SJSA1 (cell line): ENCODE results near the gene CALHM2. TPM values are rescaled to one million over a fixed set of nuclear protein-coding genes. Genes with fewer than 3 reads are reported as not detected.
"Not testable (repeated sequence)": the region's sequence is repeated elsewhere in the genome, so short reads cannot be mapped to it uniquely, and the experiment has no call there.

ENCODE experiments used
- DNase-seq, 2 experiments: peaks; one replicate each; pipeline ENCODE4 v3.0.0-alpha.2; 2015 to 2020; ENCODE audit warnings: low spot score in 2 of 2, low read depth in 1 of 2
- H3K27ac ChIP-seq: fragments of 250-450 bp; sonication (Bioruptor Pico); 2 replicates; pipeline ENCODE4 v1.5.1; 2020; ENCODE audit warnings: mild to moderate bottlenecking, moderate library complexity
- H3K27me3 ChIP-seq: fragments of 250-450 bp; sonication (Bioruptor Pico); replicated peaks from 2 replicates; pipeline ENCODE4 v1.5.1; 2020; ENCODE audit warnings: mild to moderate bottlenecking, moderate library complexity
- H3K36me3 ChIP-seq: fragments of 250-450 bp; sonication (Bioruptor Pico); 2 replicates; pipeline ENCODE4 v1.5.1; 2020; ENCODE audit warnings: mild to moderate bottlenecking
- H3K4me1 ChIP-seq: fragments of 250-450 bp; sonication (Bioruptor Pico); replicated peaks from 2 replicates; pipeline ENCODE4 v1.6.1; 2021; ENCODE audit warnings: mild to moderate bottlenecking
- H3K4me3 ChIP-seq: fragments of 250-450 bp; sonication (Bioruptor Pico); 2 replicates; pipeline ENCODE4 v1.5.1; 2020; ENCODE audit warnings: mild to moderate bottlenecking
- H3K9me3 ChIP-seq: fragments of 250-450 bp; sonication (Bioruptor Pico); replicated peaks from 2 replicates; pipeline ENCODE4 v1.5.1; 2020; ENCODE audit warnings: mild to moderate bottlenecking
- total RNA-seq: library from RNA; depleted of rRNA; stranded (reverse); fragments of >200 nt; shearing (Covaris generic); gene quantifications from 2 replicates; pipeline ENCODE4 v1.2.3, GENCODE V29; 2014

CALHM2 gene
- total RNA-seq, 1 experiment from 2014 or later: not detected

GRCh38 chr10:103487410-103487708 is 35.2 kb upstream of the CALHM2 start:
- no peaks in the 10 kb centered on the region for H3K9me3 ChIP-seq
- H3K27ac ChIP-seq: no peak overlapping the region
- DNase-seq: no peak
- peaks cover 8% of the 10 kb centered on the region for H3K4me1 ChIP-seq
- H3K36me3 ChIP-seq: no peaks in the 10 kb centered on the region
- H3K27me3 ChIP-seq: peaks cover 8% of the 10 kb centered on the region; the same call in 1 of the 2 replicates
- no peak overlapping the region for H3K4me3 ChIP-seq

- H3K4me1 ChIP-seq, H3K9me3 ChIP-seq, DNase-seq, H3K27me3 ChIP-seq, H3K27ac ChIP-seq, H3K36me3 ChIP-seq, H3K4me3 ChIP-seq: not testable (repeated sequence)
These were observed 34.7 kb upstream of the CALHM2 start for GRCh38 chr10:103486635-103487409.

- H3K9me3 ChIP-seq: no peaks in the 10 kb centered on the region
- H3K4me3 ChIP-seq: no peak overlapping the region
- peaks cover 6% of the 10 kb centered on the region; the same call in 1 of the 2 replicates for H3K27me3 ChIP-seq
- H3K4me1 ChIP-seq: peaks cover 5% of the 10 kb centered on the region
- no peak for DNase-seq
- no peak overlapping the region for H3K27ac ChIP-seq
- H3K36me3 ChIP-seq: no peaks in the 10 kb centered on the region
These were observed 29.9 kb upstream of the CALHM2 start for GRCh38 chr10:103481974-103482531.

GRCh38 chr10:103480521-103480920 is 28.4 kb upstream of the CALHM2 start:
- Histone ChIP-seq H3K4me1 (peaks cover 5% of the 10 kb centered on the region), H3K27ac (no peak overlapping the region), H3K4me3 (no peak overlapping the region), H3K27me3 (no peaks in the 10 kb centered on the region), H3K36me3 (no peaks in the 10 kb centered on the region), H3K9me3 (no peaks in the 10 kb centered on the region)
- no peak for DNase-seq

GRCh38 chr10:103479135-103479534 is 27.0 kb upstream of the CALHM2 start, which contains the start of gene CALHM3:
TSS of gene CALHM3 (minus strand) at chr10:103479240. CDS start at chr10:103479032, 208 bp downstream.
- H3K27me3 ChIP-seq: no peaks in the 10 kb centered on the region
- no peak for DNase-seq

GRCh38 chr10:103478671-103479070 is 26.5 kb upstream of the CALHM2 start:
- DNase-seq: no peak

More at GRCh38 chr10:103479135-103479534, 27.0 kb upstream of the CALHM2 start, which contains the start of gene CALHM3:
- Histone ChIP-seq H3K27ac (no peak within 1 kb of the TSS), H3K4me1 (peaks cover 5% of the 10 kb centered on the region), H3K36me3 (no peaks in the 10 kb centered on the region), H3K4me3 (no peak within 1 kb of the TSS), H3K9me3 (no peaks in the 10 kb centered on the region)

GRCh38 chr10:103476046-103476768 is 24.0 kb upstream of the CALHM2 start:
- H3K27me3 ChIP-seq: no peaks in the 10 kb centered on the region
- peaks cover 12% of the 10 kb centered on the region for H3K4me1 ChIP-seq
- DNase-seq: no peak
- no peaks in the 10 kb centered on the region for H3K36me3 ChIP-seq
- no peak overlapping the region for H3K4me3 ChIP-seq
- no peaks in the 10 kb centered on the region for H3K9me3 ChIP-seq
- H3K27ac ChIP-seq: no peak overlapping the region

More at GRCh38 chr10:103478671-103479070, 26.5 kb upstream of the CALHM2 start:
- H3K27me3 ChIP-seq: no peaks in the 10 kb centered on the region
- H3K4me3 ChIP-seq: no peak overlapping the region
- no peak overlapping the region for H3K27ac ChIP-seq
- H3K4me1 ChIP-seq: peaks cover 5% of the 10 kb centered on the region
- H3K9me3 ChIP-seq: no peaks in the 10 kb centered on the region
- no peaks in the 10 kb centered on the region for H3K36me3 ChIP-seq

- DNase-seq: no peak
- H3K36me3 ChIP-seq: no peaks in the 10 kb centered on the region
- H3K4me1 ChIP-seq: peaks cover 12% of the 10 kb centered on the region
- H3K4me3 ChIP-seq: no peak overlapping the region
- no peaks in the 10 kb centered on the region for H3K27me3 ChIP-seq
- no peak overlapping the region for H3K27ac ChIP-seq
- H3K9me3 ChIP-seq: no peaks in the 10 kb centered on the region
These were observed 23.3 kb upstream of the CALHM2 start for GRCh38 chr10:103475437-103475836.

- Histone ChIP-seq H3K27ac (no peak overlapping the region), H3K27me3 (no peaks in the 10 kb centered on the region), H3K4me1 (peaks cover 8% of the 10 kb centered on the region), H3K9me3 (no peaks in the 10 kb centered on the region), H3K4me3 (no peak overlapping the region), H3K36me3 (no peaks in the 10 kb centered on the region)
- no peak for DNase-seq
These were observed 21.9 kb upstream of the CALHM2 start for GRCh38 chr10:103474077-103474476.

GRCh38 chr10:103473261-103473671 is 21.1 kb upstream of the CALHM2 start:
- no peak overlapping the region for H3K4me3 ChIP-seq
- no peaks in the 10 kb centered on the region for H3K9me3 ChIP-seq
- no peaks in the 10 kb centered on the region for H3K27me3 ChIP-seq
- no peaks in the 10 kb centered on the region for H3K36me3 ChIP-seq
- H3K27ac ChIP-seq: no peak overlapping the region
- no peak for DNase-seq
- peaks cover 6% of the 10 kb centered on the region for H3K4me1 ChIP-seq

- Histone ChIP-seq H3K4me3 (no peak overlapping the region), H3K36me3 (no peaks in the 10 kb centered on the region), H3K9me3 (no peaks in the 10 kb centered on the region), H3K27me3 (no peaks in the 10 kb centered on the region), H3K27ac (no peak overlapping the region), H3K4me1 (peaks cover 6% of the 10 kb centered on the region)
- no peak for DNase-seq
These were observed 19.8 kb upstream of the CALHM2 start for GRCh38 chr10:103472005-103472404.

GRCh38 chr10:103470761-103471653 is 18.8 kb upstream of the CALHM2 start:
- no peak for DNase-seq
- H3K4me3 ChIP-seq: no peak overlapping the region

GRCh38 chr10:103469201-103469600 is 17.0 kb upstream of the CALHM2 start:
- Histone ChIP-seq H3K27me3 (no peaks in the 10 kb centered on the region), H3K4me1 (peaks cover 13% of the 10 kb centered on the region), H3K9me3 (no peaks in the 10 kb centered on the region), H3K4me3 (no peak overlapping the region), H3K36me3 (no peaks in the 10 kb centered on the region), H3K27ac (no peak overlapping the region)
- no peak for DNase-seq

More at GRCh38 chr10:103470761-103471653, 18.8 kb upstream of the CALHM2 start:
- Histone ChIP-seq H3K27ac (no peak overlapping the region), H3K27me3 (no peaks in the 10 kb centered on the region), H3K4me1 (peaks cover 13% of the 10 kb centered on the region), H3K36me3 (no peaks in the 10 kb centered on the region), H3K9me3 (no peaks in the 10 kb centered on the region)
